ENCODE data around the gene DHRS3.

DHRS3 gene

GRCh38 chr1:12556957-12557935 is 60.8 kb downstream of the DHRS3 start:
- CTCF ChIA-PET = no interaction called here
- POLR2A ChIA-PET = no interaction called here

GRCh38 chr1:12556368-12556930 is 61.6 kb downstream of the DHRS3 start:
- no peak for TF ChIP-seq CTCF (IDR thresholded peaks at IDR 0.05; ENCODE audit: control extremely low read depth, extremely low read depth, low read depth, missing control alignments)
- POLR2A ChIA-PET = no interaction called here
- CTCF ChIA-PET = no interaction called here
- no peak for DNase-seq (ENCODE audit: extremely low spot score)

More at GRCh38 chr1:12556957-12557935, 60.8 kb downstream of the DHRS3 start:
- DNase-seq (ENCODE audit: extremely low spot score) = no peak
- no peak for TF ChIP-seq CTCF (IDR thresholded peaks at IDR 0.05; ENCODE audit: control extremely low read depth, extremely low read depth, low read depth, missing control alignments)

- TF ChIP-seq CTCF (IDR thresholded peaks at IDR 0.05; ENCODE audit: control extremely low read depth, extremely low read depth, low read depth, missing control alignments) = no peak
- no peak for DNase-seq (ENCODE audit: extremely low spot score)
- ChIA-PET CTCF (no interaction called here), POLR2A (no interaction called here)
Measured at GRCh38 chr1:12555411-12556367, 62.3 kb downstream of the DHRS3 start.

- ChIA-PET POLR2A (no interaction called here), CTCF (no interaction called here)
- no peak for TF ChIP-seq CTCF (IDR thresholded peaks at IDR 0.05; ENCODE audit: control extremely low read depth, extremely low read depth, low read depth, missing control alignments)
- no peak for DNase-seq (ENCODE audit: extremely low spot score)
Measured at GRCh38 chr1:12554521-12555305, 63.3 kb downstream of the DHRS3 start.

- no peak for DNase-seq (ENCODE audit: extremely low spot score)
- POLR2A ChIA-PET = no interaction called here
- CTCF ChIA-PET = no interaction called here
- no peak for TF ChIP-seq CTCF (IDR thresholded peaks at IDR 0.05; ENCODE audit: control extremely low read depth, extremely low read depth, low read depth, missing control alignments)
Measured at GRCh38 chr1:12553963-12554362, 64.0 kb downstream of the DHRS3 start.

Data from GM10248 (cell line).